ENCODE results near the gene FOXP1.

The FOXP1 gene

DNA sequence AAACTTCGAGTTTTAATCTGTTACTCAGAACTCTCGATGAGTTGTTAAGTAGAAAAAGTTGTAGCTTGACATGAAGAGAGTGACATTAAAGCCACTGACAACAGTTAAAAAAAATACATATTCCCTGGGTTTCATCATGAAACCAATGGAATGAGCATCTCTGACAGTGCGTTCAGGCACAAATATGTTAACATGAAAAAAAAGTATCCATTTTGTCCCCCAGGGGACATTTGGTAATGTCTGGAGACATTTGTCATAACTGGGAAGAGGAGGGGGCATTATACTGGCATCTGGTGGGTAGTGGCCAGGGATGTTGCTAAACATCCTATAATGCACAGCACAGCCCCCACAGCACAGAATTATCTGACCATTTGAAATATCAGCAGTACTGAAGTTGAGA, 14.8 kb upstream of the FOXP1 start:
- no peak for DNase-seq
- Histone ChIP-seq H3K36me3 (no peaks in the 10 kb centered on the region), H3K4me3 (ENCODE audit: low read depth, low read length) (no peak overlapping the region), H3K4me1 (no peaks in the 10 kb centered on the region), H3K9me3 (no peaks in the 10 kb centered on the region), H3K27me3 (peaks cover 6% of the 10 kb centered on the region; the same call in 1 of the 2 replicates)
- TF ChIP-seq, protein P1, sequence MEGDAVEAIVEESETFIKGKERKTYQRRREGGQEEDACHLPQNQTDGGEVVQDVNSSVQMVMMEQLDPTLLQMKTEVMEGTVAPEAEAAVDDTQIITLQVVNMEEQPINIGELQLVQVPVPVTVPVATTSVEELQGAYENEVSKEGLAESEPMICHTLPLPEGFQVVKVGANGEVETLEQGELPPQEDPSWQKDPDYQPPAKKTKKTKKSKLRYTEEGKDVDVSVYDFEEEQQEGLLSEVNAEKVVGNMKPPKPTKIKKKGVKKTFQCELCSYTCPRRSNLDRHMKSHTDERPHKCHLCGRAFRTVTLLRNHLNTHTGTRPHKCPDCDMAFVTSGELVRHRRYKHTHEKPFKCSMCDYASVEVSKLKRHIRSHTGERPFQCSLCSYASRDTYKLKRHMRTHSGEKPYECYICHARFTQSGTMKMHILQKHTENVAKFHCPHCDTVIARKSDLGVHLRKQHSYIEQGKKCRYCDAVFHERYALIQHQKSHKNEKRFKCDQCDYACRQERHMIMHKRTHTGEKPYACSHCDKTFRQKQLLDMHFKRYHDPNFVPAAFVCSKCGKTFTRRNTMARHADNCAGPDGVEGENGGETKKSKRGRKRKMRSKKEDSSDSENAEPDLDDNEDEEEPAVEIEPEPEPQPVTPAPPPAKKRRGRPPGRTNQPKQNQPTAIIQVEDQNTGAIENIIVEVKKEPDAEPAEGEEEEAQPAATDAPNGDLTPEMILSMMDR (IDR thresholded peaks at IDR 0.05; ENCODE audit: low read depth, low read length), result no peak

DNA sequence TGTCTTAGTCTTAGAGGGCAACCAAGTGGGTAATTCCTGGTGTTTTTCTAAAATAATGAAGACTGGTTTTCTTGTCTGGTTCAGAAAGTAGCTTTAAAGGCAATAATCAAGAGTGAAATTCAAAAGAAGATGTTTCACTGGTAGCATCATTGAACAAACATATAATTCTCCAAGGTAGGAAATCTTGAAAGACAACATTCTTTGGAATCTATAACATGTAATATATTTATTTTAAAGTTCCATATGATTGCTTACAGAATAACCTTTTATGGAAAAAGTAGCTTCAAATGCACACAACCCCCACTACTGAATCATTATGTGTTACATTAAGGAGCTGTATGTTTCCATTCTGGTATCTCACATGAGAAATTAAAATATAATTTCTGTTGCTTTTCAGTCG, 13.8 kb upstream of the FOXP1 start:
- H3K36me3 ChIP-seq, result no peaks in the 10 kb centered on the region
- no peaks in the 10 kb centered on the region for H3K9me3 ChIP-seq
- TF ChIP-seq, protein P1 (IDR thresholded peaks at IDR 0.05; ENCODE audit: low read depth, low read length), result no peak
- H3K4me3 ChIP-seq (ENCODE audit: low read depth, low read length), result no peak overlapping the region
- no peaks in the 10 kb centered on the region for H3K4me1 ChIP-seq
- H3K27me3 ChIP-seq, result peaks cover 6% of the 10 kb centered on the region; the same call in 1 of the 2 replicates
- DNase-seq, result no peak

DNA sequence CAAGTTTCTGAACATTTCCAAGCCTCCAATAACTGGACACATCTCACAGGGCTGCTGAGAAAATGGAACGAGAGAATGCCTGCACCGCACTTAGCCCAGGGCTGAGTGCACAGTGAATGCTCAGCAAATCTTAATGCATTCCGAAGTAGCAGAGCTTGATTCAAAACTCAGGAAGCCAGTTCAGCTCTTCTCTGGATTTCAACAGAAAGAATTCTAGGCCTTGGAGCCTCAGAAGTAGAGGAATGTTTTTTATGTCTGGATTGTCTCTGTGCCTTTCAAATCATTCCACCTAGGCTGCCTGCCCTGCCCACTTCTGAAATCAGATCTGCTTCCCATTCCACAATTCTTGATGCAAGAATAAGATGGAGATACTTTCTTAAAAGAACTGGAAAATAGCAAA, 9.6 kb upstream of the FOXP1 start:
- no peaks in the 10 kb centered on the region for H3K4me1 ChIP-seq
- no peak overlapping the region for H3K4me3 ChIP-seq (ENCODE audit: low read depth, low read length)
- H3K36me3 ChIP-seq, result no peaks in the 10 kb centered on the region
- no peaks in the 10 kb centered on the region for H3K9me3 ChIP-seq
- no peaks in the 10 kb centered on the region for H3K27me3 ChIP-seq
- DNase-seq, result no peak
- TF ChIP-seq, protein P1 (IDR thresholded peaks at IDR 0.05; ENCODE audit: low read depth, low read length), result no peak

DNA sequence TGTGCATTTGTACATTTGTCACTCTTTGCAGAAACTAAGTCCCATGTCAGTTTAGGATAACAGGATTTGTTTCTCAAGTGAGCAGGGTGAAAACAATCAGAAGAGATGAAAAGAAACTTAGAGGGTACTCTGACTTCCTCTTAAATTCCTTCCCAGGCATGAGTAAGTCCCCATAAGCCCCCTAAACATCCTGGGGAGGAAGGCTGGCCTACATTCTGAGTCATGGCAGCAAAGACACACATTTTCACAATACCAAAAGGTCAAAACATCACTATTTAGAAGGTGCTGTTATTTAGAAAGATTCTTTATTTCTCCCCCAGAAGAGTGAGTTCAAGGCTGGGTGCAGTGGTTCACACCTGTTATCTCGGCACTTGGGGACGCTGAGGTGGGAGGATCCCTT, 7.6 kb upstream of the FOXP1 start:
- TF ChIP-seq, protein P1 (IDR thresholded peaks at IDR 0.05; ENCODE audit: low read depth, low read length), result no peak
- no peak overlapping the region for H3K4me3 ChIP-seq (ENCODE audit: low read depth, low read length)
- no peaks in the 10 kb centered on the region for H3K36me3 ChIP-seq
- no peaks in the 10 kb centered on the region for H3K9me3 ChIP-seq
- H3K4me1 ChIP-seq, result peaks cover 4% of the 10 kb centered on the region; the same call in 1 of the 2 replicates
- no peak for DNase-seq
- H3K27me3 ChIP-seq, result no peaks in the 10 kb centered on the region

DNA sequence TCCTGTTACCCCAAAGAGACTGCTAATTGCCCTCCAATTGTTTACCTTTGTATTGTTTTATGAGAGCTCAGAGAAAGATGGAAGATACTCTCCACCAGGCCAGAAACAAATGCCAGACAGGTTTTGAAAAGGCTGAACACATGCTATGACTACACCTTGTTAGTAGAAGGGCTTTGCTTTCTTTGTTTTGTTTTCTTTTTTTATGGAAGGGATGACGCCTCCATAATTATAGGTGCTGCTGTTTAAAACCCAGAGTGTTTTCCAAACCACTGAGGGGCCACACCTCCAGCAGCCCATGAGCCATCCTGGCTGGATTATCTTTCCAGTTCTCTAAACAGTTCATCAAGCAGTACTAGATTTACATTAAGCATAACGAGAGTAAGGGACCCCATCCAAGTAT, 5.6 kb upstream of the FOXP1 start:
- no peaks in the 10 kb centered on the region for H3K27me3 ChIP-seq
- TF ChIP-seq, protein P1 (IDR thresholded peaks at IDR 0.05; ENCODE audit: low read depth, low read length), result no peak
- H3K36me3 ChIP-seq, result no peaks in the 10 kb centered on the region
- H3K9me3 ChIP-seq, result no peaks in the 10 kb centered on the region
- DNase-seq, result no peak
- H3K4me3 ChIP-seq (ENCODE audit: low read depth, low read length), result no peak overlapping the region
- H3K4me1 ChIP-seq, result peaks cover 4% of the 10 kb centered on the region; the same call in 1 of the 2 replicates

DNA sequence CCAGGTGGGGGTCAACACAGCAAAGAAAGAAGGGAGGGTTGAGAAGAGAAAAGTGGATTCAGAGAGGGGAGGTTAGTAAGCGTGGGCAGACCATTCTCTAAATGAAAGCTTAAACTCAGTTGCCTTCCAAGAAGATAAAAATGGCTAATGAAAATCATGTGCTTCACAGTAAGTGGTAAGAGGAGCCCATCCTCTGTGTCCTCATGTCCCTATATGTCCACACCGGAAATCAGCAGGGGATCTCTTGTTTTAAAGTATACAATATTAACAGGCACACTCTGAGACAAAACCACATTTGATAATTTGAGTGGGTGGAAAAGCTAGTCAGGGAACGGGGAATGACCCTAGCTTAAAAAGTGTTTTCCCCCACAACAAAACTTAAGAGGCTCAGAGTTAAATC, 4.4 kb upstream of the FOXP1 start:
- no peak for DNase-seq
- H3K27me3 ChIP-seq, result peaks cover 2% of the 10 kb centered on the region
- no peaks in the 10 kb centered on the region for H3K36me3 ChIP-seq
- H3K9me3 ChIP-seq, result no peaks in the 10 kb centered on the region
- no peak overlapping the region for H3K4me3 ChIP-seq (ENCODE audit: low read depth, low read length)
- H3K4me1 ChIP-seq, result peaks cover 4% of the 10 kb centered on the region; the same call in 1 of the 2 replicates
- TF ChIP-seq, protein P1 (IDR thresholded peaks at IDR 0.05; ENCODE audit: low read depth, low read length), result no peak

Measured in BE2C (cell line).